GM18502 (cell line): Measurements from ENCODE around the gene MAS1.
"Not testable (repeated sequence)": the region's sequence is repeated elsewhere in the genome, so short reads cannot be mapped to it uniquely, and the experiment has no call there.

Experiments used
- ATAC-seq: cut with Tn5 transposase; IDR thresholded peaks from one replicate; pipeline ENCODE4 v1.9.1; 2021; ENCODE audit warnings: mild to moderate bottlenecking; ENCODE audit not compliant: unreplicated experiment, poor library complexity

Gene MAS1

GRCh38 chr6:159914565-159914923 is 23.8 kb downstream of the MAS1 start:
- ATAC-seq = no peak

- ATAC-seq = no peak
These were observed 24.6 kb downstream of the MAS1 start for GRCh38 chr6:159915397-159915796.

DNA sequence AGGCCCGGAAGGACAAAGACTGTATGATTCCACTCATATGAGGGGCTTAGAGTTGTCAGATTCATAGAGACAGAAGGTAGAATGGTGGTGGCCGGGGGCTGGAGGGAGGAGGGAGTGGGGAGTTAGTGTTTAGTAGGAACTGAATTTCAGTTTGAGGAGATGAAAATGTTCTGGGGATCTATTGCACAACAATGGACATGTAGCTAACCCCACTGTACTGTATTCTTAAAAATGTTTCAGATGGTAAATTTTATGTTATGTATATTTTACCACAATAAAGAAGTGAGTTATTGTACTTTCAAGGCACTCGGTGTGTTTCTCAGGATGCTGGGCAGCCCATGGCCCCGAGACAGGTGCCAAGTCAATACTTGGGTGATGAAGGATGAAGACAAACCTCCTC is 25.4 kb downstream of the MAS1 start:
- ATAC-seq = no peak

- no peak for ATAC-seq
These were observed 26.0 kb downstream of the MAS1 start for GRCh38 chr6:159916752-159917151.

DNA sequence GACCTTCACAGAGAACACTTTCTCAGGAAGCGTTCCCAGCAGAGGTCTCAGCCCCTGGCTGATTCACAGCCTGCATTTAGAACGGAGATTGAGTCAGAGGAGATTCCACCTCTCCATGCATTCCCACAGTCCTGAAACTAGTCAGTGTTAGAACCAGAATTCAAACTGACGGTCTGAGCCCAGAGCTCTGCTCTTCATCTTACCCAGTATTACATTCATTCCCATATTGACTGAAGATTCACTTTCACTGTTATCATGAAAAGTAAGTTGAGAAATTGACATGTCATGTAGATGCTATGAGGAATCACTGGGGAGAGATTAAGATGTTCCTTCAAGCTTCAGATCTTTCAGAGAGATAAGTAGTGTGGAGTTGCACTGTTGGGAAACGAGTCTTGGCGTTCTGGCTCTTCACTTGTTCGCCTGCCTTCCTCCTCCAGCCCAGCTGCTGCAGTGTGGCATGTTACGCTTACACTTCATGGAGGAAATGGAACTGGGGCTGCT is 28.3 kb downstream of the MAS1 start:
- ATAC-seq = no peak

DNA sequence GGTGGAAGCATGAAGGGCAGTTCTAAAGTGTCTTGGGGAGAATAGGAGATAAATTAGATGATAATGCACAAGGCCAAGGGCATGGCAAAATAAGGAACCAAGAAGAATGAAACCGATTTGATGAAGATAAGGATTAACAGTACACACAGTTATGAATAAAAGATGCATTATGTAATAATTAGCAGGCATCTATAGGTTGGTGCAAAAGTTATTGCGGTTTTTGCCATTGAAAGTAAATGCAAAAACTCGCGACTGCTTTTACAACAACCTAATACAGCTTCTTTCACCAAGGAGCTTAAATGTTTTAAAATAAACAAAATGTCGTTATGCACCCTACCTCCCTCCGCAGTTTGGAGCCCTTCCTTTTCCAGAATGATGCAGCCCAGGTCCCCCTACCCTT is 29.0 kb downstream of the MAS1 start:
- no peak for ATAC-seq

GRCh38 chr6:159924150-159924549 is 33.4 kb downstream of the MAS1 start:
- not testable (repeated sequence) for ATAC-seq

- ATAC-seq = no peak
These were observed 35.9 kb downstream of the MAS1 start for GRCh38 chr6:159926542-159927203.

GRCh38 chr6:159929819-159930218 is 39.0 kb downstream of the MAS1 start:
- peak; percentile 30 for ATAC-seq

DNA sequence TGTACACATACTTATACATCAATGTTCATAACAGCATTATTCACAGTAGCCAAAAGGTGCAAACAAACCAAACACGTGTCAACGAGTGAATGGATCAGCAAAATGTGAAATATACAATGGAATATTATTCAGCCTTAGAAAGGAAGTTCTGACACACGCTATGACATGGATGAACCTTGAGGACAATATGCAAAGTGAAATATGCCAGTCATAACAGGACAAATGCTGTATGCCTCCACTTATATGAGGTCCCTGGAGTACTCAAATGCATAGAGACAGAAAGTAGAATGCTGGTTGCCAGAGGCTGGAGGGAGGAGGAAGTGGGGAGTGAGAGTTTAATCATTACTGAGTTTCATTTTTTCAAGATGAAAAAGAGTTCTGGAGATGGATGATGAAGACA is 40.3 kb downstream of the MAS1 start:
- peak; percentile 96 for ATAC-seq

DNA sequence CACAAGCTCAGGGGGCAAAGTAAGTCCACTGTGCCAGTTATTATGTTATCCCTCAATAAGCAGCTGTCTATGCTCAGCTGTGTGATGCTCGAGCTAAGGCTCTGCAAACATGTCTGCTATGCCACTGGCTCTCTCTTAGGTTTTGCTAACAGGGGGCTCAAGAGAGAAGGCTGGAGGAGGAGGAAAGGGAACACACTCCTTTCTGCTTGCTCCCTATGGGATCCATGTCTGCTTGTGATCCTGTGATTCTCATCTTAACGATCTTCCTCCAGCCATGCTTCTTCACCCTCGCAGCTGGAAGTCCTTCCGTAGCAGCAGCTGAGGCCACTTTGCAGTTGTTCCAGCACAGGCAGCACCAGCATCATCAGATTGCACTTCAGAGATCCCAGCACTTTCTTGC is 41.1 kb downstream of the MAS1 start:
- no peak for ATAC-seq

GRCh38 chr6:159933077-159933476 is 42.3 kb downstream of the MAS1 start:
- no peak for ATAC-seq

GRCh38 chr6:159934181-159934580 is 43.4 kb downstream of the MAS1 start:
- no peak for ATAC-seq

- ATAC-seq = no peak
These were observed 44.3 kb downstream of the MAS1 start for GRCh38 chr6:159935065-159935464.

GRCh38 chr6:159935633-159936032 is 44.8 kb downstream of the MAS1 start:
- no peak for ATAC-seq

GRCh38 chr6:159939591-159940016 is 48.8 kb downstream of the MAS1 start:
- no peak for ATAC-seq
